ENCODE measurements around the gene SELENOS. TPM values are rescaled to one million over a fixed set of nuclear protein-coding genes. Genes with fewer than 3 reads are reported as not detected.

Gene SELENOS
- polyA plus RNA-seq, 1 donor from 2014 or later = 136 TPM

- Histone ChIP-seq H3K9me2 (ENCODE audit: insufficient read depth, low read length) (no peaks in the 10 kb centered on the region), H3K4me2 (ENCODE audit: low read length) (no peak overlapping the region), H3K9ac (ENCODE audit: low read length) (no peak overlapping the region), H3K9me3 (ENCODE audit: low read length) (no peaks in the 10 kb centered on the region), H3K4me3 (ENCODE audit: low read length) (no peak overlapping the region), H3K79me2 (replicated peaks; ENCODE audit: insufficient read depth, low read length) (peaks cover 60% of the 10 kb centered on the region), H3K27me3 (ENCODE audit: insufficient read depth, low read depth, low read length) (no peaks in the 10 kb centered on the region), H2AFZ (ENCODE audit: low read depth, low read length) (no peak overlapping the region), H3K27ac (ENCODE audit: low read length) (no peak overlapping the region), H4K20me1 (ENCODE audit: insufficient read depth) (no peaks in the 10 kb centered on the region), H3K36me3 (ENCODE audit: insufficient read depth, low read length) (no peaks in the 10 kb centered on the region), H3F3A (ENCODE audit: insufficient read depth, low read length, poor library complexity, severe bottlenecking) (no peaks in the 10 kb centered on the region)
- TF ChIP-seq EP300 (conservative IDR thresholded peaks at IDR 0.05; ENCODE audit: poor library complexity, severe bottlenecking) (no peak), MXI1 (conservative IDR thresholded peaks at IDR 0.05; ENCODE audit: poor library complexity, severe bottlenecking) (no peak), POLR2AphosphoS5 (IDR thresholded peaks at IDR 0.05) (no peak), REST (IDR thresholded peaks at IDR 0.05; ENCODE audit: borderline replicate concordance) (no peak), TAF1 (IDR thresholded peaks at IDR 0.05; ENCODE audit: low read depth) (no peak), EZH2 (IDR thresholded peaks at IDR 0.05; ENCODE audit: borderline replicate concordance, insufficient read depth, low read length, poor library complexity, severe bottlenecking) (no peak), SMC3 (conservative IDR thresholded peaks at IDR 0.05; ENCODE audit: poor library complexity) (no peak), CTCF (IDR thresholded peaks at IDR 0.05; ENCODE audit: poor library complexity, severe bottlenecking) (no peak), RAD21 (conservative IDR thresholded peaks at IDR 0.05) (no peak)
These were observed 33.1 kb downstream of the SELENOS start for GRCh38 chr15:101244036-101244781.

DNA sequence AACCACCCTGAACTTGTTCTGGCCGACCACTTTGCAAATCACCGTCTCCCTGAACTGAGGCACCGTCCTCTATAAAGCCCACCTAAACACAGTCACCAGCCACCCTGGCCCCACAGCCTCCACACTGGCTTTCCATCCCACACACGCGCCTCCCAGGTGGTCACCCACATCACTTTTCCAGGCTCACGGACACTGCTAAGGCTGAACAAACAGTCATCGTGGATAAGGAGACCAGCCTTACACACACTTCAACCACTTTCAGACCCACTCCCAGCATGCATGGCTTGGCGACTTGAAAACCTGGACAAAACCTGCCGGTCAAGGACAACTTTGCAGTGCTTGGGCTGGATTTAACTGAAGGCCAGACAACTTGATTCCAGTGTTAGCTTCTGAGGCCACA, 33.9 kb downstream of the SELENOS start:
- H3K9me3 ChIP-seq (ENCODE audit: low read length) = no peaks in the 10 kb centered on the region
- H3K27me3 ChIP-seq (ENCODE audit: insufficient read depth, low read depth, low read length) = no peaks in the 10 kb centered on the region
- TF ChIP-seq POLR2AphosphoS5 (IDR thresholded peaks at IDR 0.05) = no peak
- no peak for TF ChIP-seq RAD21 (conservative IDR thresholded peaks at IDR 0.05)
- TF ChIP-seq SMC3 (conservative IDR thresholded peaks at IDR 0.05; ENCODE audit: poor library complexity) = no peak
- TF ChIP-seq MXI1 (conservative IDR thresholded peaks at IDR 0.05; ENCODE audit: poor library complexity, severe bottlenecking) = no peak
- TF ChIP-seq EP300 (conservative IDR thresholded peaks at IDR 0.05; ENCODE audit: poor library complexity, severe bottlenecking) = no peak
- H3K4me2 ChIP-seq (ENCODE audit: low read length) = no peak overlapping the region
- H2AFZ ChIP-seq (ENCODE audit: low read depth, low read length) = no peak overlapping the region
- peaks cover 62% of the 10 kb centered on the region for H3K79me2 ChIP-seq (replicated peaks; ENCODE audit: insufficient read depth, low read length)
- no peaks in the 10 kb centered on the region for H3K9me2 ChIP-seq (ENCODE audit: insufficient read depth, low read length)
- H4K20me1 ChIP-seq (ENCODE audit: insufficient read depth) = no peaks in the 10 kb centered on the region
- H3K36me3 ChIP-seq (ENCODE audit: insufficient read depth, low read length) = no peaks in the 10 kb centered on the region
- no peaks in the 10 kb centered on the region for H3F3A ChIP-seq (ENCODE audit: insufficient read depth, low read length, poor library complexity, severe bottlenecking)
- H3K4me3 ChIP-seq (ENCODE audit: low read length) = no peak overlapping the region
- H3K27ac ChIP-seq (ENCODE audit: low read length) = no peak overlapping the region
- no peak overlapping the region for H3K9ac ChIP-seq (ENCODE audit: low read length)
